ENCODE measurements around the gene USH1G.

- TF ChIP-seq BHLHE40 (IDR thresholded peaks at IDR 0.05; ENCODE audit: borderline replicate concordance) (no peak), FOXA1 (IDR thresholded peaks at IDR 0.05) (no peak), ZNF384 (IDR thresholded peaks at IDR 0.05) (no peak), SP1 (IDR thresholded peaks at IDR 0.05) (no peak), PKNOX1 (IDR thresholded peaks at IDR 0.05) (no peak), FOXK2 (IDR thresholded peaks at IDR 0.05) (no peak), SUZ12 (IDR thresholded peaks at IDR 0.05) (no peak), TARDBP (IDR thresholded peaks at IDR 0.05) (no peak), ELF4 (IDR thresholded peaks at IDR 0.05) (no peak), FOXM1 (IDR thresholded peaks at IDR 0.05; ENCODE audit: borderline replicate concordance) (no peak), LEF1 (IDR thresholded peaks at IDR 0.05; ENCODE audit: borderline replicate concordance) (no peak), NFRKB (IDR thresholded peaks at IDR 0.05) (no peak), HDGF (IDR thresholded peaks at IDR 0.05; ENCODE audit: borderline replicate concordance) (no peak), L3MBTL2 (conservative IDR thresholded peaks at IDR 0.05) (no peak)
These were observed 12.8 kb upstream of the USH1G start, which contains the start of gene OTOP3 for GRCh38 chr17:74935585-74936469.
